Mucosa of rectum (tissue), 2 donors: ENCODE measurements around the gene MTSS2.

Experiments used
- H3K27ac ChIP-seq, 2 donors: one replicate each; pipeline ENCODE4 v1.7.0; 2013; ENCODE audit warnings: inconsistent platforms in 2 of 2, low read depth in 2 of 2, low read length in 2 of 2
- H3K27me3 ChIP-seq, 2 donors: one replicate each; pipeline ENCODE4 v1.7.0; 2013; ENCODE audit warnings: low read length in 2 of 2; ENCODE audit not compliant: control insufficient read depth in 2 of 2, insufficient read depth in 2 of 2
- H3K36me3 ChIP-seq, 2 donors: one replicate each; pipeline ENCODE4 v1.7.0; 2013; ENCODE audit warnings: low read length in 2 of 2; ENCODE audit not compliant: control insufficient read depth in 2 of 2, insufficient read depth in 2 of 2
- H3K4me1 ChIP-seq, 2 donors: one replicate each; pipeline ENCODE4 v1.7.0; 2013; ENCODE audit warnings: low read length in 2 of 2, mild to moderate bottlenecking in 1 of 2; ENCODE audit not compliant: control insufficient read depth in 2 of 2, insufficient read depth in 2 of 2
- H3K4me3 ChIP-seq, 2 donors: one replicate each; pipeline ENCODE4 v1.7.0; 2013; ENCODE audit warnings: low read length in 2 of 2
- H3K9ac ChIP-seq, 2 donors: one replicate each; pipeline ENCODE4 v1.7.0; 2013; ENCODE audit warnings: low read length in 2 of 2, low read depth in 1 of 2, mild to moderate bottlenecking in 1 of 2
- H3K9me3 ChIP-seq, 2 donors: one replicate each; pipeline ENCODE4 v1.7.0; 2013; ENCODE audit warnings: low read length in 2 of 2; ENCODE audit not compliant: control insufficient read depth in 2 of 2
- donor health status: healthy.
- donor health status: Normal muscosa, but diverticular disease.

The MTSS2 gene

GRCh38 chr16:70708366-70709246, 22.8 kb upstream of the MTSS2 start:
- no peaks in the 10 kb centered on the region for H3K27me3 ChIP-seq
- H3K9me3 ChIP-seq, result no peaks in the 10 kb centered on the region
- H3K4me3 ChIP-seq, result no peak overlapping the region
- H3K4me1 ChIP-seq, result peaks cover 4 to 7% of the 10 kb centered on the region in 2 donors
- no peak overlapping the region for H3K27ac ChIP-seq
- peaks cover 0 to 2% of the 10 kb centered on the region in 2 donors for H3K36me3 ChIP-seq
- H3K9ac ChIP-seq, result no peak overlapping the region

GRCh38 chr16:70706948-70707465, 21.2 kb upstream of the MTSS2 start:
- Histone ChIP-seq H3K4me3 (no peak overlapping the region), H3K36me3 (peaks cover 0 to 2% of the 10 kb centered on the region in 2 donors), H3K9ac (no peak overlapping the region), H3K9me3 (no peaks in the 10 kb centered on the region), H3K27me3 (no peaks in the 10 kb centered on the region), H3K27ac (peak overlapping the region; percentile 13 to 63), H3K4me1 (peaks cover 4 to 9% of the 10 kb centered on the region in 2 donors)

DNA sequence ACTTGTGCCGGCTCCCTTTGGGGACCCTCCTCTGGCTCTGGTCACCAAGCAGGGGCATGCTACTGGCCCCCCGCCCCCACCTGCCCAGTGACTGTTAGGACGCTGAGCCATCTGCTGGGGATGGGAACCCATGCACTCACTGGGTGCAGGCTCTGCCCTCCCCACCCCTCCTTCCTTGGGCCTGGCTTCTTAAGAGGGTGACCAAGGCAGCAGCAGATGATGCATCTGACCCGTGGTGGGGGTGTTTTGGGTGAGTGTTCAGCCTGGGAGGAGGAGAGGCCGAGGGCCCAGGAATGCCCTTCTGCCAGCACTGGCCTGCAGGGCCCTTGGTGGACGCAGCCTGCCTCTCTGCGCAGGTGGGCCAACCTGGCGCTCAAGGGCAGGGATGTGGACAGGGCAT, 19.2 kb upstream of the MTSS2 start:
- peaks cover 4 to 10% of the 10 kb centered on the region in 2 donors for H3K4me1 ChIP-seq
- H3K27ac ChIP-seq, result peak overlapping the region in 1 of 2 donors; percentile 74

DNA sequence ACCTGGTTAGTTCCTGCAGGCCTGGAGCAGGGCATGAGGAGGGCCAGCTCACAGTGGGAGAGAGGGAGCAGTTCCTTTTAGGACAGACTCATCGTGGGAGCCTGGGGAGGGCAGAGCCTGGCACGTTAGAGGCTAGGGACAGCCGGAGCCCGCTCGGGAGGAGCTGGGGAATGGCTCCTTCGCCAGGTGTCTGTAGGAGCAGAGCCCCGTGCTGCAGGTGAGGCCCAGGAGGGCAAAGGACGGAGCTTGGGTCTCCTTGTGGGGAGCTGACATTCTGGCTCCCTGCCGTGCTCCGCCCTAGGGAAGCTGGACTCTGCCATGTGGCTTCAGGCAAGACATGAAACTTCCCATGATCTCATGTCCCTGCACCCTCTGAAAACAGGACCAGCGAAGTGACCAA, 18.7 kb upstream of the MTSS2 start:
- Histone ChIP-seq H3K27me3 (no peaks in the 10 kb centered on the region), H3K9me3 (no peaks in the 10 kb centered on the region), H3K9ac (no peak overlapping the region), H3K27ac (peak overlapping the region in 1 of 2 donors; percentile 74), H3K4me1 (peaks cover 4 to 11% of the 10 kb centered on the region in 2 donors), H3K4me3 (no peak overlapping the region), H3K36me3 (peaks cover 0 to 2% of the 10 kb centered on the region in 2 donors)

More for the DNA sequence above, 19.2 kb upstream of the MTSS2 start:
- H3K4me3 ChIP-seq, result no peak overlapping the region
- no peaks in the 10 kb centered on the region for H3K9me3 ChIP-seq
- no peaks in the 10 kb centered on the region for H3K27me3 ChIP-seq
- H3K36me3 ChIP-seq, result peaks cover 0 to under 1% of the 10 kb centered on the region in 2 donors
- no peak overlapping the region for H3K9ac ChIP-seq

DNA sequence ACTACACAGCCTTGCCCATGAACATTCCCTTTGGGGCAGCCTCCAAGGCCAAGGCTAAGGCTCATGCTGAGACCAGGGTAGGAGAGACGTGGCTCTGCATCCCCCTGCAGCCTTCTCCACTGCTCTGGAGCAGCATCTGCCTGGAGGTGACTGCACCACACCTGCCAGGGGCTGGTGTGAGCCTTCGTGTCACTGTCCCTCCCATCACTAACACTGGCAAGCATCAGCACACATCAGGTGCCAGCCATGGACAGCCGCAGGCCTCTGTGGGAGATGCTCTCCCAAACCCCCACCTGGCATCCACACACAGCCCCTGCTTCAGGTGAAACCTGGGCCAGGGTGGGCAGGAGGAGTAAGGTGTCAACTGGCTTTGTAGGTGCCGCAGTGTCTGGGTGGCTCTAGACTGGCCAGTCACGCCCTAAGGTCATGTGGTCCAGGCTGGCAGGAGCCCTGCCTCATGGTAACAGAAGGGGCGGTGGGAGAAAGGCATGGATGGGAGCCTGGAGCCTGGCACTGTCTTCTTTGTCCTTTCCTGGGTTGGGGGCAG, 18.1 kb upstream of the MTSS2 start:
- Histone ChIP-seq H3K4me1 (peaks cover 4 to 12% of the 10 kb centered on the region in 2 donors), H3K9me3 (no peaks in the 10 kb centered on the region), H3K4me3 (no peak overlapping the region), H3K36me3 (peaks cover 0 to 4% of the 10 kb centered on the region in 2 donors), H3K27me3 (no peaks in the 10 kb centered on the region), H3K27ac (peak overlapping the region; percentile 45 to 74), H3K9ac (peak overlapping the region in 1 of 2 donors; percentile 8)

GRCh38 chr16:70703041-70703834, 17.4 kb upstream of the MTSS2 start:
- Histone ChIP-seq H3K9ac (no peak overlapping the region), H3K36me3 (peaks cover 0 to 7% of the 10 kb centered on the region in 2 donors), H3K27me3 (no peaks in the 10 kb centered on the region), H3K9me3 (no peaks in the 10 kb centered on the region), H3K4me1 (peaks cover 4 to 12% of the 10 kb centered on the region in 2 donors), H3K4me3 (no peak overlapping the region), H3K27ac (peak overlapping the region; percentile 45 to 74)

DNA sequence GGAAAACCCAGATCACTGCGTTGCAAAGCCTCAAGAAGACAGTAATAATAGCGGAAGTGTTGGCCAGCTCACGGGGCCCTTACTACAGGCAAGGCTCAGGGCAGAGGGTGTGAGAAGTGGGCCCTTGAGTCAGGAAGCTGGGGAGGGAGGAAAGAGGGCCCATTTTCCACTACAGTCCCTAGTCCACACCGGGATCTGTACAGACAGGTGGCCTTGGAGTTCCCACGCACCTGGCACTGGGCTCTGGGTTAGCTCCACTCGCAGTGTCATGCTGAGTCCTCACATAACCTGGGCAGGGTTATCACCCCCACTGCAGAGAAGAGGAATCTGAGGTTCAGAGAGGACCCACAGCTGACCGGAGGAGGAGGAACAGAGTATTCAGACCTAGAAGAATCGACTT, 16.8 kb upstream of the MTSS2 start:
- peaks cover 0 to 11% of the 10 kb centered on the region in 2 donors for H3K36me3 ChIP-seq
- H3K4me1 ChIP-seq, result peaks cover 4 to 12% of the 10 kb centered on the region in 2 donors
- peak overlapping the region; percentile 45 to 74 for H3K27ac ChIP-seq
- no peaks in the 10 kb centered on the region for H3K9me3 ChIP-seq
- no peaks in the 10 kb centered on the region for H3K27me3 ChIP-seq
- no peak overlapping the region for H3K4me3 ChIP-seq
- H3K9ac ChIP-seq, result no peak overlapping the region

DNA sequence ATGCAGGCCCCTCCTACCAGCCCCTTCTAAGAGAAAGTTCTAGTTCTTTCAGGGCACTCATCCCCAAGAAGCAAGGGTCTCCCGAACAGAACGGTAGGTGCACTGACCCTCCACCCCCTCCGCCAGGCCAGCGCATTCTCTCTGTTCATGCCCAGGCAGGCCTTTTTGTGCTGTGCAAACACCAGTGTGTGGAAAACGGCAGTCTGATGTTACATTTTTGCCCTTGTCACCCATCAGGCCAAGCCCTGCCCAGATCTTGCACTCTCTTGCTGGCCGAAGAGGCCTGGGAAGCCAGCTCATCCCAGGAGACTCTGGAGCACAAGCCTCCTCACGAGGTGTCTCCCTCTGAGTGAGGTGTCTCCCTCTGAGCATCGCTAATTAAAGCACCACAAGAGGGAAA, 16.1 kb upstream of the MTSS2 start:
- Histone ChIP-seq H3K36me3 (peaks cover 0 to 11% of the 10 kb centered on the region in 2 donors), H3K9ac (no peak overlapping the region), H3K9me3 (no peaks in the 10 kb centered on the region), H3K4me3 (no peak overlapping the region), H3K4me1 (peaks cover 4 to 9% of the 10 kb centered on the region in 2 donors), H3K27me3 (no peaks in the 10 kb centered on the region), H3K27ac (peak overlapping the region in 1 of 2 donors; percentile 74)

GRCh38 chr16:70701596-70701995, 15.7 kb upstream of the MTSS2 start:
- H3K9ac ChIP-seq, result no peak overlapping the region
- peaks cover 6 to 7% of the 10 kb centered on the region in 2 donors for H3K4me1 ChIP-seq
- peaks cover 0 to 11% of the 10 kb centered on the region in 2 donors for H3K36me3 ChIP-seq
- no peak overlapping the region for H3K4me3 ChIP-seq
- no peaks in the 10 kb centered on the region for H3K9me3 ChIP-seq
- no peaks in the 10 kb centered on the region for H3K27me3 ChIP-seq
- peak overlapping the region in 1 of 2 donors; percentile 74 for H3K27ac ChIP-seq
